Measurements from ENCODE around the gene METAP1D. TPM values are rescaled to one million over a fixed set of nuclear protein-coding genes. Genes with fewer than 3 reads are reported as not detected.

Gene METAP1D
- total and polyA plus RNA-seq, 2 of the 4 experiments (the other 2 are of a cell fraction) = 3.4 to 5.5 TPM

DNA sequence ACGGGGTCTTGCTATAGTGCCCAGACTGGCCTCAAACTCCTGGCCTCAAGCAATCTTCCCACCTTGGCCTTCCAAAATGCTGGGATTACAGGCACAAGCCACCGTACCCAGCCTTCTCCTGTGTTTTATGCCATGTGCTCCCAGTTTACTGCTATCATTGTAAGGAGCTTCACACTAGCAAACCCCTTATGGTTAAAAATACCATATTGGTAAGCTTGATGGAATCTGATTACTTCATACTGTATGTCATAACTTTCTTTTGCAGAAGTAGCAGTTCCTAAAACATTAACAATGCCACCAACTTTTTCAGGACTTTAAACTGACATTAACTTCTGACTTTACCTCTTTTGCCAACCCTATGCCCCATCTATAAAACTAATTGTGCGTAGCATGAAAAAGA lies 41.3 kb upstream of the METAP1D start:
- peak; percentile 85 for DNase-seq
- no CpG with 5 or more reads among the region's 3 CpGs for WGBS, 2 experiments (ENCODE audit: extremely low coverage in 2 of 2, insufficient read length in 1 of 2)

More for the DNA sequence above, 41.3 kb upstream of the METAP1D start:
- H4K5ac ChIP-seq (ENCODE audit: low read depth, low read length) = no peak overlapping the region
- intact Hi-C loops (cut with micrococcal nuclease) = loop anchor here (2.0 kb wide), 1 partner anchor 144 kb away; the partner anchor contains the start of gene DLX2
- H4K20me1 ChIP-seq (ENCODE audit: insufficient read depth, low read length) = no peaks in the 10 kb centered on the region; the same call in 1 of the 2 replicates
- H3K23ac ChIP-seq (ENCODE audit: low read depth, low read length) = no peak overlapping the region
- peaks cover 15% of the 10 kb centered on the region for H3K4me1 ChIP-seq (ENCODE audit: control insufficient read depth, insufficient read depth, low read length)
- no peak overlapping the region for H3K14ac ChIP-seq (replicated peaks; ENCODE audit: low read depth, low read length)
- no peak overlapping the region for H2BK15ac ChIP-seq (ENCODE audit: low read depth, low read length)
- no peak overlapping the region for H2AK5ac ChIP-seq (ENCODE audit: low read depth, low read length)
- no peak overlapping the region for H2BK20ac ChIP-seq (ENCODE audit: low read depth, low read length)
- peak overlapping the region; percentile 59; the same call in 1 of the 2 replicates for H3K27ac ChIP-seq (ENCODE audit: insufficient read depth, low read length)
- H2BK5ac ChIP-seq (ENCODE audit: low read depth, low read length, poor library complexity, severe bottlenecking) = no peak overlapping the region
- in situ Hi-C loops (cut with MboI; ENCODE audit: low sequenced_read_pairs) = no loop called here
- H4K8ac ChIP-seq (ENCODE audit: low read depth in 2 of 2, low read length in 2 of 2) = no peak overlapping the region
- POLR2A ChIA-PET (ENCODE audit: unreplicated experiment) = no interaction called here
- H2BK120ac ChIP-seq (ENCODE audit: low read depth, low read length) = no peak overlapping the region; the same call in 1 of the 2 replicates
- no peak overlapping the region for H2AK9ac ChIP-seq (replicated peaks; ENCODE audit: low read depth, low read length, poor library complexity)
- TF ChIP-seq POLR2A (IDR thresholded peaks at IDR 0.05; ENCODE audit: low read depth, low read length) (no peak), CHD1 (IDR thresholded peaks at IDR 0.05; ENCODE audit: low read depth, low read length) (no peak), RAD21 (IDR thresholded peaks at IDR 0.05; ENCODE audit: low read length) (no peak), MAZ (IDR thresholded peaks at IDR 0.05; ENCODE audit: borderline replicate concordance, low read depth, low read length) (no peak), BHLHE40 (IDR thresholded peaks at IDR 0.05; ENCODE audit: low read depth, low read length) (no peak), RFX5 (IDR thresholded peaks at IDR 0.05; ENCODE audit: low read depth, low read length) (no peak), MAFK (IDR thresholded peaks at IDR 0.05; ENCODE audit: low read depth, low read length) (peak; percentile 35; the same call in 1 of the 2 replicates), RCOR1 (IDR thresholded peaks at IDR 0.05; ENCODE audit: insufficient replicate concordance, low read length) (no peak), SMC3 (IDR thresholded peaks at IDR 0.05; ENCODE audit: low read depth, low read length) (no peak), NFE2L2 (IDR thresholded peaks at IDR 0.05; ENCODE audit: low read depth, low read length) (no peak), CEBPB (IDR thresholded peaks at IDR 0.05; ENCODE audit: low read depth, low read length) (peak; percentile 80), FOS (IDR thresholded peaks at IDR 0.05; ENCODE audit: low read depth, low read length) (no peak), MXI1 (IDR thresholded peaks at IDR 0.05; ENCODE audit: borderline replicate concordance, low read depth, low read length) (peak; percentile 72; the same call in 1 of the 2 replicates)
- TF ChIP-seq, protein P1, sequence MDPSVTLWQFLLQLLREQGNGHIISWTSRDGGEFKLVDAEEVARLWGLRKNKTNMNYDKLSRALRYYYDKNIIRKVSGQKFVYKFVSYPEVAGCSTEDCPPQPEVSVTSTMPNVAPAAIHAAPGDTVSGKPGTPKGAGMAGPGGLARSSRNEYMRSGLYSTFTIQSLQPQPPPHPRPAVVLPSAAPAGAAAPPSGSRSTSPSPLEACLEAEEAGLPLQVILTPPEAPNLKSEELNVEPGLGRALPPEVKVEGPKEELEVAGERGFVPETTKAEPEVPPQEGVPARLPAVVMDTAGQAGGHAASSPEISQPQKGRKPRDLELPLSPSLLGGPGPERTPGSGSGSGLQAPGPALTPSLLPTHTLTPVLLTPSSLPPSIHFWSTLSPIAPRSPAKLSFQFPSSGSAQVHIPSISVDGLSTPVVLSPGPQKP (IDR thresholded peaks at IDR 0.05; ENCODE audit: borderline replicate concordance, low read depth, low read length) = no peak
- TF ChIP-seq, protein P2, sequence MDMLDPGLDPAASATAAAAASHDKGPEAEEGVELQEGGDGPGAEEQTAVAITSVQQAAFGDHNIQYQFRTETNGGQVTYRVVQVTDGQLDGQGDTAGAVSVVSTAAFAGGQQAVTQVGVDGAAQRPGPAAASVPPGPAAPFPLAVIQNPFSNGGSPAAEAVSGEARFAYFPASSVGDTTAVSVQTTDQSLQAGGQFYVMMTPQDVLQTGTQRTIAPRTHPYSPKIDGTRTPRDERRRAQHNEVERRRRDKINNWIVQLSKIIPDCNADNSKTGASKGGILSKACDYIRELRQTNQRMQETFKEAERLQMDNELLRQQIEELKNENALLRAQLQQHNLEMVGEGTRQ (IDR thresholded peaks at IDR 0.05; ENCODE audit: low read depth, low read length) = no peak
- TF ChIP-seq, protein P3, sequence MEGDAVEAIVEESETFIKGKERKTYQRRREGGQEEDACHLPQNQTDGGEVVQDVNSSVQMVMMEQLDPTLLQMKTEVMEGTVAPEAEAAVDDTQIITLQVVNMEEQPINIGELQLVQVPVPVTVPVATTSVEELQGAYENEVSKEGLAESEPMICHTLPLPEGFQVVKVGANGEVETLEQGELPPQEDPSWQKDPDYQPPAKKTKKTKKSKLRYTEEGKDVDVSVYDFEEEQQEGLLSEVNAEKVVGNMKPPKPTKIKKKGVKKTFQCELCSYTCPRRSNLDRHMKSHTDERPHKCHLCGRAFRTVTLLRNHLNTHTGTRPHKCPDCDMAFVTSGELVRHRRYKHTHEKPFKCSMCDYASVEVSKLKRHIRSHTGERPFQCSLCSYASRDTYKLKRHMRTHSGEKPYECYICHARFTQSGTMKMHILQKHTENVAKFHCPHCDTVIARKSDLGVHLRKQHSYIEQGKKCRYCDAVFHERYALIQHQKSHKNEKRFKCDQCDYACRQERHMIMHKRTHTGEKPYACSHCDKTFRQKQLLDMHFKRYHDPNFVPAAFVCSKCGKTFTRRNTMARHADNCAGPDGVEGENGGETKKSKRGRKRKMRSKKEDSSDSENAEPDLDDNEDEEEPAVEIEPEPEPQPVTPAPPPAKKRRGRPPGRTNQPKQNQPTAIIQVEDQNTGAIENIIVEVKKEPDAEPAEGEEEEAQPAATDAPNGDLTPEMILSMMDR (conservative IDR thresholded peaks at IDR 0.05; ENCODE audit: low read depth, low read length) = no peak
- H3K9ac ChIP-seq (ENCODE audit: low read depth, low read length) = no peak overlapping the region
- H3K56ac ChIP-seq (ENCODE audit: extremely low read depth, insufficient read depth, low read length) = no peak overlapping the region
- no peak overlapping the region for H4K91ac ChIP-seq (ENCODE audit: insufficient read depth, low read depth, low read length)
- ATAC-seq (ENCODE audit: low read depth) = peak; percentile 73
- no peak overlapping the region for H3K18ac ChIP-seq (ENCODE audit: low read depth, low read length)
- CTCF ChIA-PET = interaction anchor here (0.5 to 1.2 kb wide), 3 partner anchors 10 to 172 kb away, joined by 3 to 5 read pairs (median 4); no protein-coding TSS in a partner anchor
- peak overlapping the region; percentile 54; the same call in 1 of the 2 replicates for H3K4ac ChIP-seq (ENCODE audit: low read depth, low read length)
- peaks cover 8 to 37% of the 10 kb centered on the region in 2 experiments for H3K79me1 ChIP-seq (ENCODE audit: low read depth in 1 of 2, low read length in 2 of 2)
- H2AFZ ChIP-seq (replicated peaks; ENCODE audit: low read length, poor library complexity) = no peak overlapping the region
- BruUV-seq (replicated peaks) = no TSS peak
- H3K36me3 ChIP-seq (ENCODE audit: control insufficient read depth, insufficient read depth, low read length) = peaks cover 3% of the 10 kb centered on the region; the same call in 1 of the 2 replicates
- no peaks in the 10 kb centered on the region for H3K27me3 ChIP-seq (ENCODE audit: control insufficient read depth, insufficient read depth, low read length)
- H3K9me1 ChIP-seq (ENCODE audit: insufficient read depth, low read length) = peaks cover 7% of the 10 kb centered on the region
- dilution Hi-C loops (cut with HindIII; ENCODE audit: low sequenced_read_pairs, unreplicated experiment) = no loop called here
- H3K4me2 ChIP-seq (ENCODE audit: low read depth, low read length) = no peak overlapping the region
- 0 out of 2 replicates have a peak, but pooled peaks cover 1% of the 10 kb centered on the region for H3K9me3 ChIP-seq (ENCODE audit: control insufficient read depth, insufficient read depth, low read length)
- no peak overlapping the region for H3K4me3 ChIP-seq (ENCODE audit: insufficient read depth, low read depth, low read length)
